Osteoblast (primary cell): ENCODE results near the gene SLC39A2. TPM values are rescaled to one million over a fixed set of nuclear protein-coding genes. Genes with fewer than 3 reads are reported as not detected.

Experiments used
- DNase-seq: peaks from one replicate; pipeline ENCODE4 v3.0.0; 2011; ENCODE audit warnings: low spot score, mixed read lengths; ENCODE audit not compliant: insufficient read length; ENCODE audit errors: missing footprints
- H2AFZ ChIP-seq: 2 replicates; pipeline ENCODE4 v1.6.0; 2011; ENCODE audit warnings: mild to moderate bottlenecking, low read length
- H3K27ac ChIP-seq: 2 replicates; pipeline ENCODE4 v1.5.1; 2011; ENCODE audit warnings: mild to moderate bottlenecking, low read depth, low read length, moderate library complexity
- H3K27me3 ChIP-seq: 2 replicates; pipeline ENCODE4 v1.6.0; 2012; ENCODE audit warnings: mild to moderate bottlenecking, control low read depth, inconsistent platforms, low read length, moderate library complexity; ENCODE audit not compliant: insufficient read depth
- H3K36me3 ChIP-seq: 2 replicates; pipeline ENCODE4 v1.5.1; 2011; ENCODE audit warnings: mild to moderate bottlenecking, low read length, control low read depth, moderate library complexity; ENCODE audit not compliant: insufficient read depth
- H3K4me1 ChIP-seq: 2 replicates; pipeline ENCODE4 v1.5.1; 2011; ENCODE audit warnings: mild to moderate bottlenecking, low read length, control low read depth, moderate library complexity; ENCODE audit not compliant: insufficient read depth
- H3K4me2 ChIP-seq: 2 replicates; pipeline ENCODE4 v1.6.0; 2011; ENCODE audit warnings: mild to moderate bottlenecking, low read length; ENCODE audit not compliant: insufficient read depth
- H3K4me3 ChIP-seq: fragments of 200-600 bp; sonication (generic); 3 replicates; pipeline ENCODE4 v1.5.1; 2012; ENCODE audit warnings: mild to moderate bottlenecking, low read length, inconsistent platforms; ENCODE audit not compliant: insufficient read depth
- H3K79me2 ChIP-seq: 2 replicates; pipeline ENCODE4 v1.6.0; 2012; ENCODE audit warnings: mild to moderate bottlenecking, low read length, control low read depth, inconsistent platforms; ENCODE audit not compliant: insufficient read depth
- H3K9me3 ChIP-seq: 2 replicates; pipeline ENCODE4 v1.5.1; 2011; ENCODE audit warnings: low read depth, low read length, control low read depth
- H4K20me1 ChIP-seq: 2 replicates; pipeline ENCODE4 v1.6.0; 2012; ENCODE audit warnings: mild to moderate bottlenecking, low read length, control low read depth; ENCODE audit not compliant: insufficient read depth
- CTCF ChIP-seq: IDR thresholded peaks from 2 replicates; pipeline ENCODE4 v1.5.1; 2011; ENCODE audit warnings: mild to moderate bottlenecking, low read depth, low read length, moderate library complexity; ENCODE audit errors: extremely low read depth
- total RNA-seq: library from RNA; depleted of rRNA; stranded (reverse); fragments of >200 nt; gene quantifications from 2 replicates; pipeline ENCODE4 v1.2.3, GENCODE V29; 2012

Gene SLC39A2
- total RNA-seq, 1 donor, result 0.72 TPM

- Histone ChIP-seq H3K4me2 (no peak overlapping the region), H3K36me3 (no peaks in the 10 kb centered on the region), H3K27me3 (peaks cover 59% of the 10 kb centered on the region), H2AFZ (no peak overlapping the region), H3K4me1 (no peaks in the 10 kb centered on the region), H3K9me3 (no peaks in the 10 kb centered on the region), H3K4me3 (no peak overlapping the region), H3K79me2 (no peaks in the 10 kb centered on the region), H4K20me1 (no peaks in the 10 kb centered on the region), H3K27ac (no peak overlapping the region)
- no peak for TF ChIP-seq CTCF
- peak; percentile 62 for DNase-seq
Measured at GRCh38 chr14:21030531-21030930, 31.4 kb downstream of the SLC39A2 start.

GRCh38 chr14:21032326-21033132 lies 33.4 kb downstream of the SLC39A2 start:
- Histone ChIP-seq H3K9me3 (no peaks in the 10 kb centered on the region), H2AFZ (no peak overlapping the region), H3K4me1 (no peaks in the 10 kb centered on the region), H3K27me3 (peaks cover 49% of the 10 kb centered on the region), H3K4me3 (no peak overlapping the region), H3K4me2 (no peak overlapping the region), H3K36me3 (no peaks in the 10 kb centered on the region), H3K79me2 (no peaks in the 10 kb centered on the region), H4K20me1 (no peaks in the 10 kb centered on the region), H3K27ac (no peak overlapping the region)
- TF ChIP-seq CTCF, result no peak
- DNase-seq, result no peak

- H3K4me2 ChIP-seq, result no peak overlapping the region
- H3K4me1 ChIP-seq, result no peaks in the 10 kb centered on the region
- no peaks in the 10 kb centered on the region for H3K9me3 ChIP-seq
- H4K20me1 ChIP-seq, result no peaks in the 10 kb centered on the region
- no peak overlapping the region for H2AFZ ChIP-seq
- H3K27me3 ChIP-seq, result peaks cover 49% of the 10 kb centered on the region
- H3K36me3 ChIP-seq, result no peaks in the 10 kb centered on the region
- H3K4me3 ChIP-seq, result no peak overlapping the region
- H3K79me2 ChIP-seq, result no peaks in the 10 kb centered on the region
- no peak overlapping the region for H3K27ac ChIP-seq
- DNase-seq, result peak; percentile 43
- TF ChIP-seq CTCF, result no peak
Measured at GRCh38 chr14:21033133-21033698, 34.1 kb downstream of the SLC39A2 start.

GRCh38 chr14:21034707-21035106 lies 35.6 kb downstream of the SLC39A2 start, which contains the start of gene RNASE13:
TSS of gene RNASE13 (minus strand) at chr14:21034807. CDS start at chr14:21034288, 519 bp downstream.
- no peak within 1 kb of the TSS for H3K27ac ChIP-seq
- no peak within 1 kb of the TSS for H3K4me3 ChIP-seq
- DNase-seq, result no peak
- H3K4me2 ChIP-seq, result no peak within 1 kb of the TSS
- peaks cover 49% of the 10 kb centered on the region for H3K27me3 ChIP-seq
- no peak within 1 kb of the TSS for H2AFZ ChIP-seq
- H3K9me3 ChIP-seq, result no peaks in the 10 kb centered on the region
- no peaks in the 10 kb centered on the region for H4K20me1 ChIP-seq
- no peaks in the 10 kb centered on the region for H3K79me2 ChIP-seq
- no peaks in the 10 kb centered on the region for H3K36me3 ChIP-seq
- peaks cover 7% of the 10 kb centered on the region for H3K4me1 ChIP-seq
- TF ChIP-seq CTCF, result no peak
